NT2/D1 (cell line): ENCODE results near the gene TEAD4.

ENCODE experiments used
- SUZ12 ChIP-seq: IDR thresholded peaks from 2 replicates; pipeline ENCODE4 v1.6.1; 2011; ENCODE audit not compliant: insufficient read length, insufficient read depth; ENCODE audit errors: extremely low read depth
- YY1 ChIP-seq: IDR thresholded peaks from 2 replicates; pipeline ENCODE4 v1.6.1; 2011; ENCODE audit not compliant: insufficient read length, insufficient read depth
- ZNF274 ChIP-seq: IDR thresholded peaks from 2 replicates; pipeline ENCODE4 v1.6.1; 2011; ENCODE audit warnings: mild to moderate bottlenecking, low read depth, low read length

DNA sequence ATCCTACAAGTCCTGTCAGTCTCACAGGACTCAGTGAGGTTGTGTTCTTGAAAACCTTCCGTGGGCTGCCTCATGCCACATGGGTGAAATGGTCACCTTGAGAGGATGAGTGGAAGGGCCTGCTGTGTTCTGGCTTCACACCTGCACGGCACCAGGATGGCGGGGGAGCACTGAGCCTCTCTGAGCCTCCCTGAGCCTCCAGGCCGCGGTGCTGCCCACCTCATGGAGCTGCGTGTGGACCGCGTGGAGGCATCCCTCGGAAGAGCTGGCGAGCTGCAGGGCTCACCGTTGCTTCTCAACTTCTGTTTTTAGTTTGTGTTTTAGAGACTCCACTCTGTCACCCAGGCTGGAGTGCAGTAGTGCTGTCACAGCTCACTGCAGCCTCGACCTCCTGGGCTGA lies 56.2 kb downstream of the TEAD4 start:
- TF ChIP-seq YY1 = no peak
- no peak for TF ChIP-seq ZNF274
- TF ChIP-seq SUZ12 = no peak
